ENCODE results near the gene B3GNT4.

Gene B3GNT4

DNA sequence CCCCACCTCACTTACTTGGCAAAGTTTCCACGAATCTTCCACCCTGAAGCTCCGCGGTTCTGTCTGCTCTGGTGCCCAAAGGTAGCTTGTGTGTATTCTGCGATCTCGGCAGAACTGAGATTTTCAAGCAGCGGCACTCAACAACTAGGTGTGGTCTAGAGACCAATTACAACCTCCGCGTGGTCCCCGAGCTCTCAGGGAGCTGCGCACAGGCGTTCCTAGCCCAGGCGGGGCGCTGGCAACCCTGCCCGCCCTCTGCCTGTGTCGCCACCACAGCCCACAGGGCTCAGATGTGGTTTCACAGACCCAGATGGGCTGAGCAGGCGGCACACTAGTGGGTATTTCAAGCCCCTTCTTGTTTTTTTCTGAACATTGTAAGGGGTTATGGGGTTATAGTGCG is 23.8 kb downstream of the B3GNT4 start:
- H3K9me2 ChIP-seq (replicated peaks; ENCODE audit: control insufficient read depth, low read length): no peaks in the 10 kb centered on the region
- no peaks in the 10 kb centered on the region for H3K27me3 ChIP-seq (ENCODE audit: control insufficient read depth, low read length)
- H4K20me1 ChIP-seq (ENCODE audit: control insufficient read depth, insufficient read depth, low read depth, low read length): peaks cover 7% of the 10 kb centered on the region; the same call in 1 of the 2 replicates
- H3K4me2 ChIP-seq (ENCODE audit: low read length): peak overlapping the region; percentile 72; the same call in 1 of the 2 replicates
- no peaks in the 10 kb centered on the region for H3F3A ChIP-seq (ENCODE audit: control insufficient read depth, insufficient read depth)
- peaks cover 25% of the 10 kb centered on the region for H3K4me1 ChIP-seq (ENCODE audit: control insufficient read depth, low read length)
- peaks cover 34% of the 10 kb centered on the region for H3K79me2 ChIP-seq (ENCODE audit: control insufficient read depth, low read length)
- no peak overlapping the region for H3K27ac ChIP-seq (ENCODE audit: low read depth, low read length)
- H3K9me3 ChIP-seq (ENCODE audit: control insufficient read depth, insufficient read depth, low read length): no peaks in the 10 kb centered on the region
- peaks cover 26% of the 10 kb centered on the region for H3K36me3 ChIP-seq (ENCODE audit: control insufficient read depth, low read length)
- no peak overlapping the region for H3K4me3 ChIP-seq (ENCODE audit: low read length)
- TF ChIP-seq EZH2phosphoT487 (IDR thresholded peaks at IDR 0.05; ENCODE audit: borderline replicate concordance, low read length): no peak
- TF ChIP-seq, protein P1, sequence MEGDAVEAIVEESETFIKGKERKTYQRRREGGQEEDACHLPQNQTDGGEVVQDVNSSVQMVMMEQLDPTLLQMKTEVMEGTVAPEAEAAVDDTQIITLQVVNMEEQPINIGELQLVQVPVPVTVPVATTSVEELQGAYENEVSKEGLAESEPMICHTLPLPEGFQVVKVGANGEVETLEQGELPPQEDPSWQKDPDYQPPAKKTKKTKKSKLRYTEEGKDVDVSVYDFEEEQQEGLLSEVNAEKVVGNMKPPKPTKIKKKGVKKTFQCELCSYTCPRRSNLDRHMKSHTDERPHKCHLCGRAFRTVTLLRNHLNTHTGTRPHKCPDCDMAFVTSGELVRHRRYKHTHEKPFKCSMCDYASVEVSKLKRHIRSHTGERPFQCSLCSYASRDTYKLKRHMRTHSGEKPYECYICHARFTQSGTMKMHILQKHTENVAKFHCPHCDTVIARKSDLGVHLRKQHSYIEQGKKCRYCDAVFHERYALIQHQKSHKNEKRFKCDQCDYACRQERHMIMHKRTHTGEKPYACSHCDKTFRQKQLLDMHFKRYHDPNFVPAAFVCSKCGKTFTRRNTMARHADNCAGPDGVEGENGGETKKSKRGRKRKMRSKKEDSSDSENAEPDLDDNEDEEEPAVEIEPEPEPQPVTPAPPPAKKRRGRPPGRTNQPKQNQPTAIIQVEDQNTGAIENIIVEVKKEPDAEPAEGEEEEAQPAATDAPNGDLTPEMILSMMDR (IDR thresholded peaks at IDR 0.05; ENCODE audit: low read depth, low read length, poor library complexity, severe bottlenecking): no peak

DNA sequence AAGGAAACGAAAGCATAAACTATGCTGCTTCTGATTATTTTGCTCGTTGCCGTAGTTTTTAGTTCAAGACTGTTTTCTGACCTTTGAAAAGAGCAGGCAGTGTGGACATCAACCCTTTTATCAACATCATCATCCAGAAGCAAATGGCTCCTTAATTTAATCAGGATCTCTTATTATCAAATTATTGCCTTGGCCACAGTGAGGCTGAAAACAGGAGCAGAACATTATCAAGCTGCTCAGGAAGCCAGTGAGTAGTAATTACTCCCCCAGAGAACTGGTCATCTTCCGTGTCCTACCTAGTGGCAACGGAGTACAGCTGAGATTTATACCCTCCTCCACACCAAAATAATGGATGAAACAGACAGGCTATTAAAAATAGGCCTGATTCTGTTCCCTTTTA is 24.6 kb downstream of the B3GNT4 start:
- no peak overlapping the region for H3K27ac ChIP-seq (ENCODE audit: low read depth, low read length)
- no peaks in the 10 kb centered on the region for H3K27me3 ChIP-seq (ENCODE audit: control insufficient read depth, low read length)
- no peak for TF ChIP-seq EZH2phosphoT487 (IDR thresholded peaks at IDR 0.05; ENCODE audit: borderline replicate concordance, low read length)
- TF ChIP-seq, protein P1 (IDR thresholded peaks at IDR 0.05; ENCODE audit: low read depth, low read length, poor library complexity, severe bottlenecking): no peak
- H3K4me1 ChIP-seq (ENCODE audit: control insufficient read depth, low read length): peaks cover 25% of the 10 kb centered on the region
- peaks cover 27% of the 10 kb centered on the region for H3K79me2 ChIP-seq (ENCODE audit: control insufficient read depth, low read length)
- H3K4me3 ChIP-seq (ENCODE audit: low read length): no peak overlapping the region
- peaks cover 7% of the 10 kb centered on the region; the same call in 1 of the 2 replicates for H4K20me1 ChIP-seq (ENCODE audit: control insufficient read depth, insufficient read depth, low read depth, low read length)
- H3K36me3 ChIP-seq (ENCODE audit: control insufficient read depth, low read length): peaks cover 20% of the 10 kb centered on the region
- no peak overlapping the region for H3K4me2 ChIP-seq (ENCODE audit: low read length)
- H3F3A ChIP-seq (ENCODE audit: control insufficient read depth, insufficient read depth): no peaks in the 10 kb centered on the region
- no peaks in the 10 kb centered on the region for H3K9me2 ChIP-seq (replicated peaks; ENCODE audit: control insufficient read depth, low read length)
- H3K9me3 ChIP-seq (ENCODE audit: control insufficient read depth, insufficient read depth, low read length): no peaks in the 10 kb centered on the region

DNA sequence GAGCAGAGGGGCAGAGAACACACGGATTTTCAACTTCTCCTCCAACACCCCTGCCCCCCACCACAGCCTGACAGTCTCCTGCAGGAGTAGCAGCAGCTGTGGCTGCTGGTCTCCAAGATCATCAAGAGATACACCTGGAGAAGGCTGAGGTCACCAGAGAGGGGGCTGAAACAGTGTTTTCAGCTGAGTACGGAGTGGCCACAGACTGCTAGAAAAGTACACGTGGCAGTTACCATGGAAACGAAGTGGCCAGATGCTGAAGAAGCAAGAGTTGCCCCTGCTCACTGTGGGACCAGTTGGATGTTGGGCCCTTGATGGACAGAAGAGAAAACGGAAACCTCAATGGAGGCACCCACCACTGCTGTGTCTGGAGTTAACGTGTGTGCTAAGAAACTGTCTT is 27.3 kb downstream of the B3GNT4 start:
- H3K4me3 ChIP-seq (ENCODE audit: low read length): no peak overlapping the region
- H3K27me3 ChIP-seq (ENCODE audit: control insufficient read depth, low read length): no peaks in the 10 kb centered on the region
- H3K4me1 ChIP-seq (ENCODE audit: control insufficient read depth, low read length): peaks cover 8% of the 10 kb centered on the region
- H3K36me3 ChIP-seq (ENCODE audit: control insufficient read depth, low read length): peaks cover 4% of the 10 kb centered on the region; the same call in 1 of the 2 replicates
- no peaks in the 10 kb centered on the region for H3K9me3 ChIP-seq (ENCODE audit: control insufficient read depth, insufficient read depth, low read length)
- no peaks in the 10 kb centered on the region for H3K9me2 ChIP-seq (replicated peaks; ENCODE audit: control insufficient read depth, low read length)
- no peak overlapping the region for H3K27ac ChIP-seq (ENCODE audit: low read depth, low read length)
- H3K79me2 ChIP-seq (ENCODE audit: control insufficient read depth, low read length): no peaks in the 10 kb centered on the region
- H3F3A ChIP-seq (ENCODE audit: control insufficient read depth, insufficient read depth): no peaks in the 10 kb centered on the region
- H4K20me1 ChIP-seq (ENCODE audit: control insufficient read depth, insufficient read depth, low read depth, low read length): no peaks in the 10 kb centered on the region
- H3K4me2 ChIP-seq (ENCODE audit: low read length): no peak overlapping the region
- TF ChIP-seq, protein P1 (IDR thresholded peaks at IDR 0.05; ENCODE audit: low read depth, low read length, poor library complexity, severe bottlenecking): no peak
- no peak for TF ChIP-seq EZH2phosphoT487 (IDR thresholded peaks at IDR 0.05; ENCODE audit: borderline replicate concordance, low read length)
